GM18873 (cell line): ENCODE data around the gene GJD3.

ENCODE experiments used
- ATAC-seq: cut with Tn5 transposase; IDR thresholded peaks from one replicate; pipeline ENCODE4 v1.9.1; 2021; ENCODE audit warnings: mild to moderate bottlenecking, moderate library complexity, moderate number of reproducible peaks; ENCODE audit not compliant: unreplicated experiment, low FRiP score

Gene GJD3

DNA sequence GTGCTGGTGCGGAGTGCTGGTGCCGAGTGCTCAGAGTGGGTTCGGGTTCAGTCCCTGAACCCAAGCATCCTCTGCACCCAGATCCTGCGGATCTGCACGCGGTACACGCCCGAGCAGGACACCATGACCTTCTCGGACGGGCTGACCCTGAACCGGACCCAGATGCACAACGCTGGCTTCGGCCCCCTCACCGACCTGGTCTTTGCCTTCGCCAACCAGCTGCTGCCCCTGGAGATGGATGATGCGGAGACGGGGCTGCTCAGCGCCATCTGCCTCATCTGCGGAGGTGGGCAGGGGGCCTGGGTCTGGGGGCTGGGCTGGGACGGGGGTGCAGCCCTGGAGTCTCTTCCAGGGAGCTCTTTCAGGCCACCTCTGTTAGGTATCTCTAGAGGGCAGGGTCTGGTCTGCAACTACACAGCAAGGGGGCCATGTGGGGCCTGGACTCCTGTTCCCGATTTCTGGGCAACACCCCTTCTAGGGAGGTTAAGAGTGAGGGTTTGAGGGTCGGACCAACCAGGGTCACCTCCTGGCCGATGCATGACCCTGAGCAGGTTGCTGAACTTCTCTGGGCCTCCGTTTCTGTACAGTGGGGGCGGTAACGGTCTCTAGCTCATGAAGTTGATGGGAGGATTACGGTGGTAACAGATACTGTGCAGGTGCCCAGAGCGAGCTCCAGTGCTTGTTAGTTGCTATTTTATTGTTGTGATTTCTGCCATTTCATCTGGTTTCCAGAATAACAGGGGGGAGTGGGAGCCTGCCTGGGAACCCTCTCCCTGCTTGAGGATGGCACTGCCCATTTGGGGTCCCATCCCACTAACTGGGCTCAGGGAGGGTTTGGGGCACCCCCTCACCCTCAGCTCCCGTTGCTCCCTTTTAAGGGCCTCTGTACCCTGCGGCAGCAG lies 10.1 kb downstream of the GJD3 start:
- ATAC-seq, result no peak

DNA sequence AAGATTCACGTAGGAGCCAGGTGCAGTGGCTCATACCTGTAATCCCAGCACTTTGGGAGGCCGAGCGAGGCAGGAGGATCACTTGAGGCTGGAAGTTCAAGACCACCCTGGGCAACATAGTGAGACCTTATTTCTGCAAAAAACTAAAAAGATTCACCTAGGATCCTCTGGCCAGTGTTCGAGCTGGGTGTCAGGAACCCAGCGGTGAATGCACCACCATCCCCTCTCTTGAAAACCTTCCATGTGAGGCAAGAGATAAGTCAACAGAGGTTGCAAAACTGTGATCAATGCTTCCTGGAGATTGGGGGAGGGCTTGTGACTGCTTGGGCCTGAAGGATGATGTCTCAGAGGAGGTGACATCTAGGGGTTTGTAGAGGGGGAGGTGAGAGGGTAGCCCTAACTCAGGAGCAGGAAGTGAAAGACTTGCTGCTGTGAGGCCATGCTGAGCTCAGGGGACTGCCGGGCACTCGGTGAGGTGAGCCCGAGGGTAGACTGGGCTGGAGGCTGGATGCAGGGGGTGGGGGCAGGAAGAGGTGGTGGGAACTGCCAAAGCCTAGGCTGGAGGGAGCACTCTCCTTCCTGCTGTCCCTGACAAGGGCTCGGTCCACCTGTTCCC lies 11.7 kb downstream of the GJD3 start:
- no peak for ATAC-seq

DNA sequence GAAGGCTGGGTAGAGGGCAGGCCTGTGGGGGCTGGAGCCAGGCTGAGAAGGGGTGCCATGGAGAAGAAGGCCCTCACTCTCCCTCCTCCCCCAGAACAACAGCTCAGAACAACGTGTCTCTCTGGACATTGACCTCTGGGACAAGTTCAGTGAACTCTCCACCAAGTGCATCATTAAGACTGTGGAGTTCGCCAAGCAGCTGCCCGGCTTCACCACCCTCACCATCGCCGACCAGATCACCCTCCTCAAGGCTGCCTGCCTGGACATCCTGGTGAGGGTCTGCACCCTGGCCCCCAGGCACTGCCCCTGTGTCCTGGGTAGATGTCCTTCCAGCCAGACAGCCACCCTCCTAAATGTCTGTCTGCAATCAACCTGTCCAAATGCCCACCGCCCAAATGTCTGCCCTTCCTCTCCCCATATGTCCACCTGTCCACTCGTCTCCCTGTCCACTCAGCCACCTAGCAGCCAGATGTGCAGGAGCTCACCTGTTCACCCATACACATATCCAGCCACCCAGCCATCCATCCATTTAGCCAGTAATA lies 12.2 kb downstream of the GJD3 start:
- ATAC-seq, result no peak

DNA sequence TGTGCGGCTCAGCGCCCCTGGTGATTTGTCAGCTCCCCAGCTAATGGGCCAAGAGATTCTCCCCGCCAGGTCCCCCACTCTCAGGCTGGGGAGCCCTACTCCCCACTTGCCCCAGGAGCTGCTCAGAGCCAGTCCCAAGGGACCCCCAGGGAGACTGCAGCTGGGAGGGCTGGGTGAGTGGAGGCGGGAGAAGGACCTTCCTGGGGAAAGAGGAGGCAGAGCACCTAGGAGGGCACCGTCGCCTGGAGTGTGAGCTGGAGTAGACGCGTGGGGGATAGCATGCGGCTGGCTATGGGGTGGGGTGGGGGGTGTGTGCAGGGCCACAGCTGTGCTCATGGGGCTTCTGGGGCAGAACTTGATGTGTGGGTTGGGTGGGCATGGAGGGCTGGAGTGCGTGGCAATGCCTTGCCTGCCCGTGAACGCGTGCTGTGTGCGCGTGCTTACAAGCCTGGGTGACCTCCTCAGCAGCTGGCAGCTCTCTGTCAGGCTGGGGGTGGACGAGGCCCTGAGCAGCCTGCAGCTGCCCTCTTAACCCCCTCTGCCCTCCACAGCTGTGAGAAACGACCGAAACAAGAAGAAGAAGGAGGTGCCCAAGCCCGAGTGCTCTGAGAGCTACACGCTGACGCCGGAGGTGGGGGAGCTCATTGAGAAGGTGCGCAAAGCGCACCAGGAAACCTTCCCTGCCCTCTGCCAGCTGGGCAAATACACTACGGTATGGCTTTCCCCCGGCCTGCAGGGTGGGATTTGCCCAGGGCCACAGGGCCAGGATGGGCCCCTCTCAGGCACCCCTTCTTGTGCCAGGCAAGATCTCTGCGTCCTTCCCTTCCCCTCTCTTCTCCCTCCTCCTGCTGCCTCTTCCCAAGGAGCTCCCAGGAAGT lies 12.9 kb downstream of the GJD3 start:
- no peak for ATAC-seq

DNA sequence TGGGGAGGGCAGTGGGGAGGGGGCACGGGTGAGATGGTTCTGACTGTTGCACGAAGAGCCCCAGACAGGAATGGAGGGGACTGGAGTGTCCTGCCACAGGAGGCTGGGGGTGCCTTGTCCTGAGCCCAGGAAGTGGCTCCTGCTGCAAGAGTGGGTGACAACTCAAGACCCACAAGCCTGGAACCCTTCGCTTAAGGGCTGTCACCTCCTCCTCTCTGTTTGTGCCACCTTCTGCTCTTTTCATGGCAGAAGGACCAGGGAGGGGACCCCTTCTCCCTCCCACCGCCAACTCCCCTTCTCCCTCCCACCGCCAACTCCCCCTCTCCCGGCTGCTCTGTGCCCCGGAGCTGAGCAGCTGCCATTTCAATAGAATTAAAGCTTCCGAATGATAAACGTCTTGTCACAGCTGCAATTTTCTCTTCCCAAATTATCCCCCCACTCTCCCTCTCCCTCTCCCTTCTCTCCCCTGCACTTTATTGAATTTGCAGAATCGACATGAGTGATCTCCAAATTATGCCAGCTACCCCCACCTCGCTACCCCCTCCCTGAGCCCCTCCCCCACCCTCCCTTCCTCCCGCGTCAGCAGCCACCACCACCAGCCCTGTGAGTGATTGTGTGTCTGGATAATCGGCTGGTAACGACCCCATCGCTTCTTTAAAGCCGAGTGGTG lies 13.7 kb downstream of the GJD3 start:
- no peak for ATAC-seq

DNA sequence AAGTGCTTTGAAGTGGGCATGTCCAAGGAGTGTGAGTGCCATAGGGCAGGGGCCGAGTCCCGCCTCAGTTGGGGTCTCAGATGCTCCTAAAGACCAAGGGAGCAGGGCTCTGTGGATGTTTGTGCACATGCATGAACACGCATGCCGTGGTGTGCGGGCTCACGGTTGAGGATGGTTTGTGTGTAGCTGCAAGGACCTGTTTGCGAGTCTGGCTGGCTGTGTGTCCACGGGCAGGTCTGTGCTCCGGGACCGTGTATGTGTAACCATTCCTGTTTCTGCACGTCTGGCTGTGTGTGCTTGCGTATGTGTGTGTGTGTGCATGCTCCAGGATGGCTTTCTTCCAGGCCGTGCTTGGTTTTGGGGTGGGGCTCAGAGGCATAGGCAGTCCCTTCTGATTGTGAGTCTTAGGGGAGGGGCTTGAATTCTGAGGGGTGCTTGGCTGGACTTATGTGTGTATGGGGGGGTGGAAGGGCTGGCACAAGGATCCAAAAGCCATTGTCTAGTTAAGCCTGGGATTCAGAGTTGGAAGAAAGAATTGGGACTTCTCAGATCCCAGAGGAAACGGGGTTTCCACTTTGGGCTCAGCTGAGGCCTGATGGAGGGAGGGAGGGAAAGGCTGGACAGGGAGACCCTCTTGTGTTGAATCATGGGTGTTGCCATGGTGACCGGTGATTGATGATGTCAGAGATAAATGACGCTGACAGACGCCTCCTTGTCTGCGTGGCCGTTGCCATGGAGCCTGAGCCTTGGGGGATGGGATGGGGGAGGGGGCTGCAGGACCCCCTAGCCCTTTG lies 14.4 kb downstream of the GJD3 start:
- no peak for ATAC-seq

DNA sequence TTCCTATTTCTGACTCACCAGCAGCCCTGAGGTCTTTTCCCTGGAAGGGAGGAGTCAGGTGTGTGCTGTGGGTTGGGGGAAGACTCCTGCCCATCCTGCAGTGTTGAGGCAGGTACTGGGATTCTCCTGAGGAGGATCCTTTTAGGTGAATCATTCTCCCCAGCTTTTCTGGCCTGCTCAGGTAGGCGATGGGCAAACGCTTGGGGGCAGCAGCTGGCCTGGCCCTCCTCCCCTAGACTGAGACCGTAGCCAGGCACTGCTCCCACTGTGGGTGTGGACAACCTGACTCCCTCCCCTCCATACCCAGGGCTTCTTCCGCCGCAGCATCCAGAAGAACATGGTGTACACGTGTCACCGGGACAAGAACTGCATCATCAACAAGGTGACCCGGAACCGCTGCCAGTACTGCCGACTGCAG lies 15.1 kb downstream of the GJD3 start:
- no peak for ATAC-seq

DNA sequence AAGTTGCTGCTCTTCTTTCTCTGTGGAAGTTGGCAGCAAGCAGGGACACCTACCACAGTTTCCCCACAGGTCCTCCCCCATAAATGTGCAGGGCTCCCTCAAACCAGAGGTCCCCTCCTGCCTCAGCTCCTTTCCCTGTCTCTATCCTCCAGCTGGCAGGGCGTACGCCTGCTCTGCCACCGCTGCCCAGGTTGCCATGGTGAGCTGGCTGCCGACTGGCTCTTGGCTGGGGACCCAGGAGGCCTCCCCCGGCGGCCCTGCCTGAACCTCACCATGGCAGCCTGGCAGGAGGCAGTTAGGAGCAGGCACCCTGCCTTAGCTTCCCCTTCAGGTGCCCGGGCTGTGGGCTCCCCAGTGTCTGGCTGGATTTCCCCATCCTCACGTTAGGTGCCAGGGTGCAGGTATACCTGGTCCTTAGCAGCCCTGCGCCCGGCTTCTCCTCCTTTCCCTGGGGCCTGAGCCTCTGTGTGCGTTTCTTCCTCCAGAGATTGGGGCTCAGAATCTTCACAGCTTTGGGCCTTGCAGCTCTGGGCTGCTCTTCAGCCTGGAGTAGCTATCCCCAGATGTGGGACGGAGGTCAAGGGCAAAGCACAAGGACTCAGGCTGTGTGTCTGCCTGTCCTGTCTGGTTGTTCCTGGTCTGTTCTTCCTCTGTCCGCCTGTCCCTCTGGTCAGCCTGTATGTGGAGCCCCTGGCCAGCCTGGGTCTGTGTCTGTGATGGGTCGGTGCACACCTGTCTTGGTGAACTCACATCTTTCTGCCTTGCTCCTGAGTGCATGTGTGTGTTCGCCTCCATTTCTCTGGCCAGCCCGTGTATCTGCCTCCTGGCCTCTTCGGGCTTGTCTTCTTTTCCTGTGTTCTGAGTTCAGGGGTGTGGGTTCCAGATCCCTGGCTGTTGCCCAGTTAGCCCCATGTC lies 15.7 kb downstream of the GJD3 start:
- no peak for ATAC-seq

DNA sequence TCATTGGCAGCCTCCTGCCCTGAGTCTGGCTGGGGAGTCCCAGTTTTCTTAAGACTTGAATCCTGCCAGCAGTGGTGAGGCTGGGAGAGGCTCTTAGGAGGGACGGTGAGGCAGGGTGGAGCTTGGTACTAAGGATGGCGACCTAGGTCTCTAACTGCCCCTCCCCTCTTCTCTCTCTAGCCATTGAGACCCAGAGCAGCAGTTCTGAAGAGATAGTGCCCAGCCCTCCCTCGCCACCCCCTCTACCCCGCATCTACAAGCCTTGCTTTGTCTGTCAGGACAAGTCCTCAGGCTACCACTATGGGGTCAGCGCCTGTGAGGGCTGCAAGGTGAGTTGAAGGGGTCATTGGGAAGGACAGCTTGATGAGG lies 16.4 kb downstream of the GJD3 start:
- ATAC-seq, result no peak

DNA sequence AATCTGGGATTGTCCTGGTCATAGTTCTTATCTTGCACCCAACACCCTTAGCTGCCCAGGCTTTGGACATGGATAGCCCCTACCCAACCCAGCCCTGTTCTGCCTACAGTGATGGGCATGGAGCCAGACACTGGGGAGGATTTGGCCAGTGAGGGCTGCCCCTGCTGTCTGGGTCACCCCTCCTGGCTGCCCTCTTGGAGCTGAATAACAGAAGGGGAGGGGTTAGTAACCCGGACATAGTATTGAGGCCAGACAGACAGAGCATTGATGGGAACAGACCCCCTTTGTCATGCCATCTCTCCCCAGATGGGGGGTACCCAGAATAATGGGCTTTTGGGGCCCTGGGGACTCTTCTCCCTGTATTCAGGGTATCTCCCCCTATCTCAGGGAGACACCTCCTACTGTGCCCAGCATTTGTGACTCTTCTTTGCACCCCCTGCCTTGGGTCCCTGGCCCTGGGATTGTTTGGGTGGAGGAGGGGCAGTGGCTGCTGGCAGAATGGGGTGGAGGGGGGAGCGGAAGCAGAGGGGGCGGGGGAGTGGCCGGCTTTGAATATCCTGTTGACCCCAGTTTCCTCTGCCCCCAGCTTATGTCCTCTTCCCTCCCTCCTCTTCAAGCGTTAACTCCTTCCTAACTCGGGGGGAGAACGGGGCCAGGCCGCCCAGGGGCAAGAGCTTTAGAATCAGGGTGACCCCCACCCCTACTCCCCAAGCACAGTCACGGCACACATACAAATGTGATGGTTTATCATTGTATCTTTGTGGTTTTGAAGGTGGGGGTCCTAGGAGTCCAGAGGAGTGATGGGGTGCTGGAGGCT lies 17.0 kb downstream of the GJD3 start:
- ATAC-seq, result no peak

DNA sequence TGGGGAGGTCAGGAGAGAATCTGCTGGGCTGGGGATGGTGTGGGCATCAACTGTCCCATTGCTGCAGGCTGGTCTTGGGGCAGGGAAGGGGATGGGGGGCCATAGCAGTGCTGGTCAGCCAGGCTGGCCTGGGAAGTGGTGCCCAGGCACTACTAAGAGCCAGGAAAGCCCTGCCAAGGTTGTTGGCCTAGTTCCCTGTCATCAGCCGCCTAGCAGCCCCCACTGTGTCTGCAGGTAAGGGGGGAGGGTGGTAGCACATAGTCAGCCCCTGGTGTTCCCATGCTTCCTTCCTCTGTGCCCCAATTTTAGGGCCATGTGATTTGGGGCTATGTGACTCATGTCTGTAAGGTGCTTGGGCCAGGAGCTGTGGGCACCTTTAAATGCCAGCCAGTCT lies 17.8 kb downstream of the GJD3 start:
- no peak for ATAC-seq

DNA sequence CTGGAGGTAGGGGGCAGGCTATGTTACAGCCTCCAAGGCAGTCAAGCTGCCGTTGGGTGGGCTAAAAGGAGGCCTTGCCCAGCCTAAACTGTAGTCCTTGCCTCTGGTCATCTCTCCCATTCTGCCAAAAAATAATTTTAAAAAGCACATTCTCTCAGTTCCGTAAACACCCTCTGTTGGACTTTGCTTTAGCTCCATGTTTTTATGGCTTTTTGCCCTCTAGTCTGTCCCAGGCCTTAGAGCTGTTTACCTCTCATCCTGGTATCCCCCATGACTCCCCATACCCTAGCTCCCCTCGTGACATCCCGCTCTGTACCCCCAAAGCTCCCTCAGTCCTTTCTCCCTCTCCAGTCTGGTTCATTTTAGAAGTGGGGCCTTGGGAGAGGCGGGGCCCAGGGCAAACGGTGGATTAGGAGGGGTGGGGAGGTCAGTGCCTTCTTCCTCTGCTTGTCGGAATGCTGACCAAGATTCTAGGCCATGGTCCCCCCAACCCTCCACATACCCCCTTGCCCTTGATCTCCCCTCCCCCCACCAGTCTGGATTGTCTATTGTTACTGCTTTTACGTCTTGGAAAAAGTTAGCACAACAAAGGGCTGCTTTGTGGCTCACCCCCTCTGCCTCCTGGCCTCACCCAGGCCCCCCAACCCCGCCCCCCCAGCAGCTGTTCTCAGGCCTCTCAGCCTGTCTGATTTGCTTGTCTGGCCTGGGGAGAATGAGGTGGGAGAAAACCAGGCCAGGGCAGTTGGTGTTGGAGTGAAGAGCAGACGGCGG lies 18.4 kb downstream of the GJD3 start:
- no peak for ATAC-seq

DNA sequence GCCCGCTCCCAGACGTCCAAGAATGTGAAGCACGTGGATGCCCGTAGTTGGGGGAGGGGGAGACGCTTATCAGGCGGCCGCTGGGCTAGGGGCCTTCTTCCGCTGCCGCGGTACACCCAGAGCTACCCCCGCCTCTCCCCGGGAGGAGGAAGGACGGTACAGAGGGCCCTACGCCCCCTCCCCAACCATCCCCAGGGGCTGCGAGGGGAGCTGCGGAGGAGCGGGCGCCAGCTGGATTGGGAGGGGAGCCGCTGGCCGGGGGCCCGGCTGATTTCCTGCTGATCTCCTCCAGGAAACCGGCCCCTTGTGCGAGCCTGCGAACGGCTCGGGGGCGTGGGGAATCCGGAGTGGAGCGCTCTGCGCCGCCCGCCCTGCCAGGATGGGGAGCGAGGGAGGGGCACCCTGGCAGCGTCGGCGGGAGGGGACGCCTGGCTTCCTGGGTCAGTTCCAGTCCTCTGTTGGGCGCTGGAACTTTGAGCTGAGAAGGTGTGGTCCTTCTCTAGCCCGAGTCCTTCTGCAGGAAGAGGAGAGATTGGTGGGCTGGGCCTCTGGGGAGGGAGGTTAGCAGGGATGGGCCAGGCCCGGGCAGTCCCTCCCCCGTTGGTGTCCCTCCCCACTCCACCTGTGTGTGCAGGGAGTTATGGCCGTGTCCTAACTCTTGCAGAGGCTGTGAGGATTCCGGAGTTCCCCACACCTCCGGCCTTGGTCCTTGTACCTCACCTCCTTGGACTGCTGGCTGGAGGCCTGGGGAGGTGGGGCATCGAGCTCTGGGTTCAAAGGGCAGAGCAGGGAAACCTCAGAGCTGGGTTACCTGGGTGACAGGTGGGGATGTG lies 19.2 kb downstream of the GJD3 start:
- ATAC-seq, result no peak

DNA sequence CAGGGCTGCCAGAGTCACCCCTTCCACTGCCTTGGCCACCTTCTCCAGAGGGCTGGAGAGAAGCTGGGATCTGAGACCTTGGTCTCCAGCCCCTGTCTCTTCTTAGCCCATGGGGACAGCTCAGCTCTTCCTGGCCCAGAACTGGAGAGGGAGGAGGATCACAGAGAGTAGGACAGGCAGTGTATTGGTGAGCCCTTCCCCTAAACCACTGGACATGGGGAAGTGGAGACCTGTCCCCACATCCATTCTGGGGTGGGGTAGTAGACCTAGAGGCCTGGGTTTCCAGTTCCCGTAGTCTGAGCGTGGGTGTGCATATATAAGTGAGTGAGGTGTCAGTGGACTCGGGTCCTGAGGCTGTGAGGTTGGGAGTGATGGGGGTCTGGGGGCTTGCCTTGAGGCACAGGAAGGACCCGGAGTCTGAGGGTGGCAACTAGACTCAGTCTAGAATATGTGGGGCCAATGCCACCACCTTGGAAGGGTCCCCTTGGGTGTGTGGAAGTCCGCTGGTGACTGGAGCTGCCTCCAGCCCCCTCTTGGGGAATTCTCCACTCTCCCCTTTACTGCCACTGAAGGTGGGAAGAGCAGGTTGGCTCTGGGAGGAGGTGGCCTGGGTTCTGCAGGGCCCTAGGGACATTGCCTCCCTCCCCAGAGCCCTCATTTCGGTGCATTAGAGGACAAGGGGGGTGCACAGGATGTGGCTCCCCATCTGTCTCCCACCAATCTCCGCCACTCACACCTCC lies 19.9 kb downstream of the GJD3 start:
- no peak for ATAC-seq
